AG10803 (cell line): ENCODE results near the gene LACTBL1.

Experiments used
- DNase-seq: peaks from one replicate; pipeline ENCODE4 v3.0.0; 2010; ENCODE audit warnings: low read depth
- H3K4me3 ChIP-seq: 2 replicates; pipeline ENCODE4 v1.5.1; 2011; ENCODE audit warnings: mild to moderate bottlenecking, low read length, control low read depth
- TF ChIP-seq, protein P1 (sequence below): conservative IDR thresholded peaks from 2 replicates; pipeline ENCODE4 v1.5.1; 2011; ENCODE audit warnings: mild to moderate bottlenecking, low read length, control low read depth, inconsistent platforms

Gene LACTBL1

DNA sequence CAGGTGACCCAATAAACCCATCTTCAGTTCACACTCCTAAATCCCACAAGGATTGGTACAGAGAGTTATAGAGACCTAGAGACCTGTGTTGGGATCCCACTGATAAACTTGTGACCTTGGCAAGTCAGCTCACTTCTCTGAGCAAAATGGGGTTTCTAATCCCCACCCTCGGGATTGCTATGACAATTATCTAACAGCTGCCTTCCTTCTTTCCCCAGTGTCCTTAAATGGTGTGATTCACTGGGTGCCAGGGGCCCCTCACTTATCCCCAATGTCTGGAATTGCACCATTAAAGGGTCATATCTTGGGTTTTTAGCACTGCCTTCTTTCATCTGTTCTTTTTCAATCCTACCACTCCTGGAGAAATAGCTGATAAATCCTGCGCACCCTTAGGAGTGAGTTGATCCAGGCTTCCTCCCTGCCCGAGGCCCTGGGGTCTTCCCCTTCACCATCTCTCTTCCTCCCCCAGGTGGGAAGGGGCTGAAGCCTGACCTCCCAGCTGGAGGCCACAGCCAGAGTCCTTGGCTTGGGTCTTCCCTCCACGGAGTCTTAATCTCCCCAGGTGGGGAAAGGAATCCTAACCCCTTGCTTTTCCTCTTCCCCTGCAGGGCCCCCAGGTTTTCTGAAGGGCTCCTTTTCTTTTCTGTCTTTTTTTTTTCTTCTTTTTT, 39.7 kb downstream of the LACTBL1 start:
- DNase-seq: no peak
- TF ChIP-seq, protein P1, sequence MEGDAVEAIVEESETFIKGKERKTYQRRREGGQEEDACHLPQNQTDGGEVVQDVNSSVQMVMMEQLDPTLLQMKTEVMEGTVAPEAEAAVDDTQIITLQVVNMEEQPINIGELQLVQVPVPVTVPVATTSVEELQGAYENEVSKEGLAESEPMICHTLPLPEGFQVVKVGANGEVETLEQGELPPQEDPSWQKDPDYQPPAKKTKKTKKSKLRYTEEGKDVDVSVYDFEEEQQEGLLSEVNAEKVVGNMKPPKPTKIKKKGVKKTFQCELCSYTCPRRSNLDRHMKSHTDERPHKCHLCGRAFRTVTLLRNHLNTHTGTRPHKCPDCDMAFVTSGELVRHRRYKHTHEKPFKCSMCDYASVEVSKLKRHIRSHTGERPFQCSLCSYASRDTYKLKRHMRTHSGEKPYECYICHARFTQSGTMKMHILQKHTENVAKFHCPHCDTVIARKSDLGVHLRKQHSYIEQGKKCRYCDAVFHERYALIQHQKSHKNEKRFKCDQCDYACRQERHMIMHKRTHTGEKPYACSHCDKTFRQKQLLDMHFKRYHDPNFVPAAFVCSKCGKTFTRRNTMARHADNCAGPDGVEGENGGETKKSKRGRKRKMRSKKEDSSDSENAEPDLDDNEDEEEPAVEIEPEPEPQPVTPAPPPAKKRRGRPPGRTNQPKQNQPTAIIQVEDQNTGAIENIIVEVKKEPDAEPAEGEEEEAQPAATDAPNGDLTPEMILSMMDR: no peak

DNA sequence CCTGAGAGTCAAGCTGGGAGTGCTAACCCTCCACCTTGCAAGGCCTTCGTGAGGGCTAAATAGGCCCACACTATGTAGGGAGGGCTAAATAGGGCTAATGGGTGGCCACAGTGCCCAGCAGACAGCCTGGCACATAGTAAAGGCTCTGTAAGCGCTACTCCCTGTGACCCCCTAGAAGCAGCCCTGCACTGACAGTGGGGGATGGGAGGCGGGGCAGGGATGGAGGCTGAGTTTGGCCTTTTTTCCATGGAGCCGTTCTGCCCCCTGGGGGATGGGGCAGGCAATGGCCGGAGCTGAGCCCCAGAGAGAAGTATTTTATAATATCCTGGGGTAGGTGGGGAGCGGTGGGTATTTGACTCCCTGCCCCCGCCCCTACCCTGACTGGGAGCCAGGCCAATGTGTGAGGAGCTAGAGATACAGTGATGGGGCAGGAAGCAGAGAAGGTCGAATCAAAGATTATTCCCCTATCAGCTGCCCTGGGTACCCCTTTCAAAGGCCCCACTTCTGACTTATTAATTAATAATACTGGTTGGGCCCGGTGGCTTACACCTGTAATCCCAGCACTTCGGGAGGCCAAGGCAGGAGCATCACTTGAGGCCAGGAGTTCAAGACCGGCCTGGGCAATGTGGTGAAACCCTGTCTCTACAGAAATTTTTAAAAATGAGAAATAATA, 42.3 kb downstream of the LACTBL1 start:
- H3K4me3 ChIP-seq: no peak overlapping the region
- peak; percentile 17 for DNase-seq
- TF ChIP-seq, protein P1: peak; percentile 90

More for the DNA sequence above, 39.7 kb downstream of the LACTBL1 start:
- no peak overlapping the region for H3K4me3 ChIP-seq

DNA sequence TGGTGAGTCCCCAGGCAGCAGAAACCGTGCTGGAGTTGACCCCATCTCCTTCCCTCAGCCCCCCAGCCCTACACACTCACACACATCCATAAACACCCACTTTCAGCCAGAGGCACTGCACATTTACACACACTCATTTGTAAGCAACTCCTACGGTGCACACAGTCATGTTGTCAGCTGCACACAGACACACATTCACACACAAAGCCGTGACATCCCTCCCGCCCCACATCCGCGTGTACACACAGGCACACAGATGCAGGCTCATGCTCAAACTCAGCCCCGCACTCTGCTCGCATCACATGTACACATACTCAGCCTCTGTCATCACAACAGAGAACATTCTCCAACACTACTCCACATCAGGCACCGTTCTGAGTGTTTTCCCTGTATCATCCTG, 47.6 kb downstream of the LACTBL1 start:
- H3K4me3 ChIP-seq: no peak overlapping the region
- TF ChIP-seq, protein P1: no peak
- no peak for DNase-seq

DNA sequence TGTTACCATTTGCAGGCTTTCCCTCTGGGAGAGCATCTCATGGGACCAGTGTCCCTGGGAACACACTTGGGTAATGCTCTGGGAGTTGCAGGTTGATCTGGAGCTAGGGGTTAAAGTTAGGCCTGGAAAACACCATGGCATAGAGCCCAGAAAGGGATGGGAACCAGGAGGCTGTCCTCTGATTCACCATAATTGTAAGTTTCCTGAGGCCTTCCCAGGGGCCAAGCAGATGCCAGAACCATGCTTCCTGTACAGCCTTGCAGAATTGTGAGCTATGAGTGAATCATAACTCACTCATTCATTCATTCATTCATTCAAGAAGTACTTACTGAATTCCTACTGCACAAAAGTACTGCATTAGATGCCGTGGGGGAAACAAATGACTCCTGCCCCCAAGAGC, 50.0 kb downstream of the LACTBL1 start:
- no peak for DNase-seq
- TF ChIP-seq, protein P1: no peak

DNA sequence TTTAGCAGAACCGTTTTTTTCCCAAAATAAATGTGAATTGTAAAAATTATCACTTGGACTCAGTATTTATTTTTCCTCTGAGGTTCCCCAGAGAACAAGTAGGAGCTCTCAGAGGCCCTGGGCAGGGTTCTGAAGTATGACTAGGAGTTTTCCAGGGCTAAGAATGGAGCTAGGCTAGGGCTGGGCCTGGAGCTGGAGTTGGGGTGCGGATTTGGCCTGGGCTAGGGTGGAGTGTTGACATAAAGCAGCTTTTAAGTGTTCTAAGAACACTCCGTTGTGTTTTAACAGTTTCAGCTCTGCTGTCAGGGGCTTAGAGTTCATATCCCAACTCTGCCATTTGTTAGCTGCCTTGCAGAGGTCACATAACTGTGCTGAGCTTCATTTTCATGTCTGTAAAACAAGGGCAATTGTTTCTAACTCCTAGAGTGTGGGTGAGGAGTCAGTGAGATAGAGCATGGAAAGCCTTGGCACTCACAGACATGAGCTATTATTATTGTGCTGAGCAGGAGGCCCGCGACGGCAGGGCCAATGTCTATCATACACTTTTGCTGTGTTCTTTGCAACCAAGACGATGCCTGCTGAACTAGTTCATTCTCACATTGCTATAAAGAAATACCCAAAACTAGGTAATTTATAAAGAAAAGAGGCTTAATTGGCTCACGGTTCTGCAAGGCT, 51.1 kb downstream of the LACTBL1 start:
- no peak overlapping the region for H3K4me3 ChIP-seq
- TF ChIP-seq, protein P1: no peak
- DNase-seq: no peak

More for the DNA sequence above, 50.0 kb downstream of the LACTBL1 start:
- H3K4me3 ChIP-seq: no peak overlapping the region

DNA sequence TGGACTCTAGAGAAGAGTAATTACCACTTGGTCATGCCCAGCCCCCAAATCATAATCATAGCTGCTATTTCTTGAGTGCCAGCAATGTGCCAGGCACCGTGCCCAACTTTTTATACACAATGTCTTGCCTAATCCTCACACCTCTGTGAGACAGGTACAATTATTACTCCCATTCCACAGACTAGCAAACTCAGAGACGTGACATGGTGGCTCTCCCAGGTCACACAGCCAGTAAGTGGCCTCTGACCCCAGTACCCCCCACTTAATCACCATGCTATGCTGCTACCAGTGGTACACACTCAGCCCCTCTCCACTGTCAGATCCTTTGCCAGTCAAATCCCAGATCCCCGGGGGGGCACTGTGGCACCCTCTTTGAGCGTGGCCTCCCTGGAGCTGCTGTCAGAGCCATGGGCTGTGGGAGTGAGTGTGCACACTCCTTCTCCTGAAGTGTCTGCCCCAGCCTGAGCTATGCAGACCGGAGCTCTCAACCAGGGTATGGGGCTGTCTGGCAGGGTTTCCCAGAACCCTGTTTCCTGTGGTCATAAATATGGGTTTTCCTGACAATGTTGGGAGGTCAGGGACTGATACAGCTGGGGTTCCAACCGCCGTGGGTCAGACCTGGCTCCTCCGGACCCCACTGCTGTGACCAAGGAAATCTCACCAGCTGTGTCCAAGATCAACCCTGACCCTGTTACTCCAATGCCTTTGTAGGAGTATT, 51.8 kb downstream of the LACTBL1 start:
- no peak overlapping the region for H3K4me3 ChIP-seq
- TF ChIP-seq, protein P1: no peak
- no peak for DNase-seq
